ENCODE measurements around the gene LILRB3. TPM values are rescaled to one million over a fixed set of nuclear protein-coding genes. Genes with fewer than 3 reads are reported as not detected.
"Not testable (repeated sequence)": the region's sequence is repeated elsewhere in the genome, so short reads cannot be mapped to it uniquely, and the experiment has no call there.

Gene LILRB3
- total RNA-seq, 1 donor from 2014 or later: 0.61 TPM

DNA sequence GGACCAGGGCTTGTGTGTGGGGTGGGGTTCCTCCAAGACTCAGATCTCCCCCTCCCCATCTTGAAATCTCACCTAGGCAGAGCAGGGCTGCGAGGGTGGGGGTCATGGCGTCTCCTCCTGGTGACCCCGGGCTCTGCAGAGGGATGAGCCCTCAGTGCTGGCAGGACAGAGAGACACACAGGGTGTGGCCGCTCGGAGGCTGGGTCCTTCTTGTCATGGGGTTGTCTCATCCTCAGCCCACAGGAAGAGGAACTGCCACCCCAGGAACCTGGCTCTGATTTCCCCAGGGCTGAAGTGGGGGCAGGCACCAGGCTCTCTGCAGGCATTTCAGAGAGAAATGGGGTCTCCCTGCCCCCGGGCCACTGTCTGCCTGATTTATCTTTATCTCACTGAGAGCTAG lies 19.8 kb upstream of the LILRB3 start, which contains the start of gene LILRA6:
LILRA6 (minus strand) TSS at position 145 of the 400 bp plus-strand sequence.
- intact Hi-C loops (cut with micrococcal nuclease): not testable (repeated sequence)

DNA sequence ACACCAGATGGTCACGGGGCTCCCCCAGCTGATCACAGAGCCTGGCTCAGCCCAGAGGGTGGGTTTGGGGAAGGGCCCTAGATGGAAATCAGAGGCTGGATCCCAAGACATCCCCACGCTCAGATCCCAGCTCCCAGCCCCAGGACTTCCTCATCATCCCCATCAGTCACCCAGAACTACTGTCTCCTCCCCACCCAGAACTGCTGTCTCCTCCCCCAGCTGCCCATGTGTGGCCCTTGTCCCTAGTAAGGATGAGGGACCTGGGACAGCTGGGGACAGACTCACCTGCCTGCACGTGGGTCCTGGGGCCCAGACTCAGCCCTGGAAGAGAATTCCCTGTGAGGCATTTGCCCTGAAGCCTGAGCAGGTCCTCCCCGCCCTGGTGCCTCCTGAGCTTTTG lies 19.4 kb upstream of the LILRB3 start:
- intact Hi-C loops (cut with micrococcal nuclease): not testable (repeated sequence)

DNA sequence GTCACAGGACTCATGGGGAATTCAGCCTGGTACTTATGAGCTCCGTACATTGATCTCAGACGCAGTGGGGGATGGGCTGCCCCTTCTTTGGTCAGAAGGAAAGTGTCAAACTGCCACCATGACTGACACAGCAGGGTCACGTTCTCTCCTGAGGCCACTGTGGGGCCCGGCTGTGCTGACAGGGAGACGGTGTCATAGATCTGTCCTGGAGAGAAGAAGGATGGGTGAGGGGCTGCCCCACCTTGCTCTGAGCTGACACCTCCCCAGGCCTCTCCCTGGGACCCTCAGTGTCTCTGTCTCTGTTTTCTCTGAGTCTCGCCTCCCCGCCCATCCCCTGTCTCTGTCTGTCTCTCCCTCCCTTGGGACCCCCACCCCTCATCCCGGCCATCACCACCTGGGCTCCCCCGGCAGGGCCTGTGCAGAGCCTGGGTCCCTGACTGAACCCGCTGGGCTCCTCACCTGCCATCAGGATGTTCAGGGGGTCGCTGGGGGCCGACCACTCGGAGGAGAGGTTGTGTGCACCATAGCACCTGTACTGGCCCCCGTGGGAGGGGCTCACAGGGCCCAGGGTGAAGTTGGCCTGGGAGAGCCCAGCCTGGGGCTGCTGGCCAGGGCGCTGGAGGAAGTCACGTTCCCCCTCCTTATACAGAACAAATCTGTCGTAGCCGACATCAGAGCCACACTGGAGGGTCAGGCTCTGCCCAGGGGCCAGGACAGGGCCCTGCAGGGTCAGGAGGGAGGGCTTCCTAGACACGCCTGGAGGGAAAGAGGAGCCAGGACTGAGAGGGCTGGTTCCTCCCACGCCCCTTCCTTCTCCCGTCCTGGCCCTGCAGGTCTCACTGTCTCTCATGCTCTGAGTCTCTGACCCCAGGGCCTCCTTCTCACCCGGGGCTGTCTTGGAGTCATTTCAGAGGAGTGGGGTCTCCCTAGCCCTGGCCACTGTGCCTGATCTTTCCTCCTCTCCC lies 17.8 kb upstream of the LILRB3 start:
- intact Hi-C loops (cut with micrococcal nuclease): not testable (repeated sequence)

DNA sequence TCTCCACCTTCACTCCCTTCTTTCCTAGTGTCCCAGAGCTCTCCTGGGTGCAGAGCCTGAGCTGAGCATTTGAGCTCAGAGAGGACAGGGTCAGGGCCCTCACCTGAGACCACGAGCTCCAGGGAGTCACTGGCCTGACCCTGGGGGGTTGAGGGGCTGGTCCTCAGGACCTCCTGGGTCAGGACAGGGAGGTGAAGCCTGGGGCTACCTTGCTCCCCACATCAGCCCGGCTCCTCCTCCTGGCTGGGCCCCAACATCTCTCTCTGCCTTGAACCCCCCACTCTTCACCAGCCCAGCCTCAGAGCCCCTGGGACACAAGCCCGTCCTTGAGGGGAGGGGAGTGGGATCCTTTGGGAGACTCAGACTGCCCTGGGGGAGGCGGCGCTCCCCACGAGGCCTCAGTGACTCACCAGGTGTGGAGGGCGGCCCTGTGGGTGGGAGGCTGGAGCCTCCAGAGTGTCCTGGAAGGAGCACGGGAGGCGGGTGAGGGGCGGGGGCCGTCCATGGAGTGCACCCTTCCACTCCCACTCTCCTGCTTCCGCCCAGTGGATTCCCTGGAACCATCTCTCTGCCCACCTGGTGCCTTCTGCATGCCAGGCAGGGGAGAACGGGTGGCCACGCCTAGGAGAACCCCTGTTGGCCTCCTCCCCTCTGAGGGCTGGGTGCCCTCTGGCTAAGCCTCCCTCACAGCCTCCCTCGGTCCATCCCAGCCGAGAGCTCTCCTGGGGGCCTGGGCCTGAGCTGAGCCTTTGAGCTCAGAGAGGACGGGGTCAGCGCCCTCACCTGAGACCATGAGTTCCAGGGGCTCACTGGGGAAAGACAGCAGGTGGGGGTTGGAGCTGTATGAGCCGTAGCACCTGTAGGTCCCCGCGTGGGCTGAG lies 16.9 kb upstream of the LILRB3 start:
- intact Hi-C loops (cut with micrococcal nuclease): not testable (repeated sequence)

DNA sequence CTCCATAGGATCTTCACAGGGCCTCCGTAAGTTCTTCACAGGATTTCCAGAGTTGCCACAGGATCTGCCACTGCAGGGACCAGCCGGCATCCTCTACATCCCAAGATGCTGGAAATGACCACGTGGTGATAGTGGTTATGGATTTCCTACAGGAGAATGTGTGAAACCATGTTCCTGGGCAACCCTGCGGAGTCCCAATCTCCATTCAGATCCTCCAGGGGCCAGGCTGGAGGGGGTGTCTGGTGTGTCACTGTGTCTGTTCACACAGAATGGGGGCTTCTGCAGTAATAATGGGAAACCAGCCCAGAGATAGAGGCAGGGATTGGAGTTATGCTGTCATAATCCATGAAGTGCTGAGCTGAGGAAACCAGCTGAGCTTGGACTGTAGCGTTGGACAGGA lies 11.1 kb upstream of the LILRB3 start:
- intact Hi-C loops (cut with micrococcal nuclease): no loop called here

DNA sequence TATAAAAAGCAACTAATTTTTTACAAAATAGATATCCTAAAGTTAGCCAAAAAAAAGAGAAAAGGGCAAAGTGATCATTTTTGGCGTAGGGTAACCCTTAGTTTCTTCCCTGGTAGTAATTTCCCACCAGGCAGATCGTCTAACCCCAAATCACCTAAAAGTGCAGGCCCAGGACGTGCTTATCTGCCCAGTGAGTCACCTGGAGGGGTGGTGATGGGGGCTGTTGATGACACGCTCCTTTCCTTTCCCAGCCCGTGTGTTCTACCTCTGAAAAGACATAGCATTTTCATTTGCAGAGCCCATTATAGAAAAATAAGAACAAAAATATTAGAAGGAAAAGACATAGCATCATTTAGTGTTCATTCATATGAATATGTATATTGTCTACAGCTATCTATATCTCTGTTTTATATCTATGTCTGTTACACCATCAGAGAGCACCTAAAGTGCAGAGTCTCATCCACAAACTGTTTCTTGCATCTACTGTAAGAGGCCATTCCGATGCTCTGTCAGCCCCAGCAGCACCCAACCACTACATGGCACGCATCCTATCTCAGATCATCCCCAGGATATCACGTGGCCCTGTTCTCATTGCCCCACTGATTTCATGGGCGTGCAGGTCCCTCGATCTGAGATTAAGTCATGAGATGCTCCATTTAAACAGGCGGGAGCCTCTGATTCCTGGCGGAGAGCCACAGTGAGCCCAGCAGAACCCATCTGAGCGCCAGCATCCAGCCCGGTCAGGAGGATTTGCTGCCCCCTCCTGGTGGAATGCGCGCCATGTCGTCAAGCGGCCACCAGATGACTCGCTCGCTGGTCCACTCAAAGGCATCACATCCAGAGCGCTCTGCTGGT lies 8.5 kb upstream of the LILRB3 start:
- intact Hi-C loops (cut with micrococcal nuclease): loop anchor here (1.0 kb wide), 1 partner anchor 63 kb away; no protein-coding TSS in a partner anchor

DNA sequence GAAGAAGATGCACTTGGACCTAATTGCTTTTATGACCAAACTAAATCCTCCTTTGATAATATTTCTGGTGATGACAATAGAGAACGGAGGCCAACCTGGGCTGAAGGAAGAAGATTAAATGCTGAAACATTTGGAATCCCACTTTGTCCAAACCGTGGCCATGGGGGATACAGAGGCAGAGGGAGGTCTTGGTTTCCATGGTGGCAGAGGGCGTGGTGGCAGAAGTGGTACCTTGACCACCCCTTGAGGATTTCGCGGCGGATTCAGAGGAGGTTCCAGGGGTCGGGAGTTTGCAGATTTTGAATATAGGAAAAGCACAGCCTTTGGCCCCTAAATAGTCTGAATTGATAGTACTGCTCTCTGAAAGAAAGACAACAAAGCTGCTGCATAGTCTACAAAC lies 7.2 kb upstream of the LILRB3 start:
- intact Hi-C loops (cut with micrococcal nuclease): no loop called here

DNA sequence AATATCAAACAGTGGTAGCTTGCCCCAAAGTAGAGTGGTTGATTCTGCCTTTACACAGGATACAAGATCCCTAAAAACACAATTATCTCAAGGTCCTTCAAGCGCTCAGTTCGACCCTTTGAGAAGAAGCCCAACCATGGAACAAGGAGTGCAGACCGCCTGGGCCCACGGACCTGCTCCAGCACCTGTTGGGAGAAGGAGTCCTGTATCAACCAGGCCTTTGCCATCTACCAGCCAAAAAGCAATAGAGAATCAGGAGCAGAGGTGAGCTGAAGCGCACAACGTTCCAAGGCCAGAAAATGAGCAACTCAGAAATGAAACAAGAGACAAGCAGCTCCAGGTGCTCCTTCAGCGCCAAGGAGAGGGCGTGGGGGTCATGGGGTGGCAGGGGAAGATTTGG lies 6.3 kb upstream of the LILRB3 start:
- intact Hi-C loops (cut with micrococcal nuclease): no loop called here

DNA sequence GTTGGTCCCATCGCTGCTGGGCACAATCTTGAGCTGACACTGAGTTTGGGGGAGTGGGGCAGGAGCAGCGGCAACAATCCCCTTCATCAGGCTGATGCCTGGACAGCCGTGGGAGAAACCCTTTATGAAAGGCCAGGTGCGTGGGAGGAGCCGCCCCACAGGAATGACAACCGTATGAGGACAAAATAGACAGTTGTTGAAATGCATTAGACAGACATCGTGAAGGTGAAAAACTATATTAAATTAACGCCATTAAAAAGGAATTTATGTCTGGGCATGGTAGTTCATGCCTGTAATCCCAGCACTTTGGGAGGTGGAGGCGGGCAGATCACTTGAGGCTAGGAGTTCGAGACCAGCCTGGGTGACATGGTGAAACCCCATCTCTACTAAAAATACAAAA lies 1.8 kb upstream of the LILRB3 start:
- intact Hi-C loops (cut with micrococcal nuclease): not testable (repeated sequence)

DNA sequence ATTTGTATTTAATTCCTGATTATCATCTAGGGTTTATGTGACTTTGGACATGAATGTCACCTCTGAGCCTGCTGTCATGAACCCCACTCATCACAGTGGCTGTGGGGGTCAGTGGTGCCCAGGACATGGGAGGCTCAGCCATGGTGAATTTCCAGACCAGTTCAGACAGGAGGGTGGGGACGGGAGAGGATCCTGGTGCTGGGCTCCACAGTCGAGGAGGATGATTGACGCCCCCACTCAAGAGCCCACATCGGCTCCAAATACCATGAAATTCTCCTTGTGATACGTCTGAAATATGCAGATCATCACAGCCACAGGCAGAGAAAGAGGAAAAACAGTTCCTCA lies 1.1 kb upstream of the LILRB3 start:
- intact Hi-C loops (cut with micrococcal nuclease): not testable (repeated sequence)

DNA sequence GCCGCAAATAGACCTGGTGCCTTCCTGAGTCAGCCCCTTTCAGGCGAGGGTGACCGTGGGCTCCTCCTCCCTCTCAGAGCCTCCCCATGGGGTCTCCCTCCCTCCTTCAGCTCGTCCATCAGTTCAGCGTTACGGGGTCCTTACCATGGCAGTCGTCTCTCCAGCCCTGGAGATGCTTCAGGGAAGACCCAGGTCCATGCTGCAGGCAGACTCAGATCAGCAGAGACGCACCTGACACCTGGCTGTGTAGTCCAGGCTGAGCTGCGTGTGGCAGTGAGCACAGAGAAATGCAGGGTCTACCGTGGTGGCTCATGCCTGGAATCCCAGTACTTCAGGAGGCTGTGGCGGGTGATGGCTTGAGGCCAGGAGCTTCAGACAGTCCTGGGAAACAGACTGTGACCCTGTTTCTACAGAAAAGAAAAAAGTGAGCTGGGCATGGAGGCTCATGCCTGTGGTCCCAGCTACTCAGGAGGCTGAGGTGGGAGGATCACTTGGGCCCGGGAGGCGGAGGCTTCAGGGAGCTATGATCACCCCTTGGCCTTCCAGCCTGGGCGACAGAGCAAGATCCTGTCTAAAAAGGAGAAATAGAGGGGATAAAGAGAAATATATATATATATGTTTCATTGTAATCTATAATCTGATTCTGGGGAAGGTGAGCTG lies 600 bp upstream of the LILRB3 start:
- intact Hi-C loops (cut with micrococcal nuclease): not testable (repeated sequence)

DNA sequence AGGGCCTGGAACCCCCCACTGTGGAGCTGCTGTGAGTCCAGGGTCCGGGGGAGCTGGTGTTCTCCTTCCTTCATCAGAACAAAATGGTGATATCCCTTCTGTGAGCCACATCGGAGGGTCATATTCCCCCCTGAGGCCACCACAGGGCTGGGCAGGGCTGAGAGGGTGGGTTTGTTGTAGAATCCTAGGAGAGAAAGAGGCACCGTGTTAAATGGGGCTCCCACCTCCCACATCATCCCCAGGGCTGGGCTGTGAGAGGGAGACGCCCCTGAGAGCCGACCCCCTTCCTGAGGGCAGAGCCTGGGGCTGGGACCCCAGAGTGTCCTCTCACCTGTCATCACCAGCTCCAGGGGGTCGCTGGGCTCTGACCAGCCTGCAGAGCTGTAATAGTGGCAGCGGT lies 860 bp downstream of the LILRB3 start:
- intact Hi-C loops (cut with micrococcal nuclease): not testable (repeated sequence)

DNA sequence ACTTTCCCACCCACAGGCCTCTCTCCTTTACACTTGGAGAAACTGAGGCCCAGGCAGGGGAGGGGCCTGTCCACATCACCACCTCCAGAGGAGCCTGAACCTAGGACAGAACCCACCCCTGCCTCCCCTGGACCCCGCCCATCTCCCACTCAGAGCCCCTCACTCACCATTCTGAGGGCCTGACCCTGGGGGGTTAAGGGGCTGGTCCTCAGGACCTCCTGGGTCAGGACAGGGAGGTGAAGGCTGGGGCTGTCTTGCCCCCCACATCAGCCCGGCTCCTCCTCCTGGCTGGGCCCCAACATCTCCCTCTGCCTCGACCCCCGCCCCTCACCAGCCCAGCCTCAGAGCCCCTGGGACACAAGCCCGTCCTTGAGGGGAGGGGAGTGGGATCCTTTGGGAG lies 3.1 kb downstream of the LILRB3 start:
- intact Hi-C loops (cut with micrococcal nuclease): not testable (repeated sequence)

DNA sequence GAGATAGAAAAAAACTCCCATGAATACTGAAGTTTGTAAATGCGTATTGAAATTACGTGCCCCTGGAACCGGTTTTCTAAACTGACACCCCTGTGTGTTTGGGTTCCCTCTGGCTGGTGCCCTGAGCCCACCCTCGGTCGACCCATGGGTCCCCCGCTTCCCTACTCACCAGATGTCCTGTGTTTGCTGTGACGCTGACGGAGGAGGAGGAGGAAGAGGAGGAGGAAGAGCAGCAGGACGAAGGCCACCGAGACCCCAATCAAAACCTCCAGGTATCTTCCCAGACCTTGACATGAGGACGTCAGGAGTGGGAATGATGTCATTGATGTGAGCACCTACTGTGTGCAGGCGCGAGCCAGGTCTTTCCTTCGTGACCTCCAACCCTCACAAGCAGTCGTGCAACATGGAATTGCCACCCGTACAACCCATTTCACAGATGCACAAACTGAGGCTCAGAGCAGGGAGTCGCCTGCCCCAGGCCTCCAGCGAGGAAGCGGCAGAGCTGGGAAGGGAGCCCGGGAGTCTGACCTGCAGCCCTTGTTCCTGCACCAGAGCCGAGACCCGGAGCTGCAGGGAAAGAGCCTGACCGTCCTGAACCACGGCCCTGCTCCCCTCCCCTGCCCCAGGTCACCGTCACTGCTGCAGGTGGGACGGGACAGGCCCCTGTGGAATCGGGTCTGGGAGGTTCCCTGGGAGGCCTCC lies 3.7 kb downstream of the LILRB3 start:
- intact Hi-C loops (cut with micrococcal nuclease): no loop called here

DNA sequence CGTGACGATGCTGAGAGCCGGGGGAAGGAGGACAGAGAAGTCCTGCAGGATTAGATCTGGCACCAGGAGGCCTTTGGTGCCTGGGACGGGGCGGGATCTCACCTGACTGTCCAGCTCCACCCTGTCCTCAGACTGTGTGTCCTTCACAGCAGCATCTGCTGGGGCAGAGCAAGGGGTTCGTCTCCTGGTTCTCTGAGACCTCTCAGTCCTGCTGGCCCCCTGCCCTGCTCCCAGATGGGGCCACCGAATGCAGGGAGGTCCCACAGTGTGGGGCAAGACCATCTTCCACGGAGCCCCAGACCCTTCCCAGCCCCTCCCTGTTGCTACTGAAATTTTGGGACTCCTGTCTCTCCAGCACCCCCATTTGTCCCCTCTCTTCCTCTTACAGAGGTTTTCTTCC lies 4.5 kb downstream of the LILRB3 start:
- intact Hi-C loops (cut with micrococcal nuclease): no loop called here

DNA sequence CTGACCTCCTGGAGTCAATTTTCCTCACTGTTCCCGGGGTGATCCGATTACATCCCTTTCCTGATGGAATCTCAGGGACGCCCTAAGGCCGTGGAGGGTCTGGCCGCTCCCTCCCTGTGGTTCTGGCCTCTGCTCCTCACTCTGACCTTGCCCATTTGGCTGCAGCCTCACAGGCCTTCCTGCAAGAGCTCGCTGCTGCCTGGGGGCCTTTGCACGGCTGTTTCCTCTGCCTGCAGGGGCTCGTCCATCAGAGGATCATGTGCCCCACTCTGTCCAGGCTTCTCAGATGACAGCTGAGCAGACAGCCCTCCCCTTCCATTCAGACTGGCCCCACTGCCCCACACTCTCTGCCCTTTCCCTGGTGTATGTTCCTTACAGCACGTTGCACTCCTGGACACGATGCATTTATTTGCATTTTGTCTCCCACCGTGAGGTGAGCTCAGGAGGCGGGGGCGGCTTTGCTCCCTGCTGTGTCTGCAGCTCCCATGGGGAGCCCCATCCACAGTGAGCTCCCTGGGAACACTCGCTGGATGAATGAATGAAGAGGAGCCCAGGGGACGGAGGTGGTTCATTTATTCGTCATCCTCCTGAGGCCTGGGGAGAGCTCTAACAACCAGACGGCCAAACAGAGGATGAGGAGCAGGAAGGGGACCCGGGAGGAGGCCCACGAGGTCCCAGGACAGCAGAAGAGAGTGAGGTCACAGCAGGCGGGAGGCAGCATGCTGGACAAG lies 5.1 kb downstream of the LILRB3 start:
- intact Hi-C loops (cut with micrococcal nuclease): not testable (repeated sequence)

DNA sequence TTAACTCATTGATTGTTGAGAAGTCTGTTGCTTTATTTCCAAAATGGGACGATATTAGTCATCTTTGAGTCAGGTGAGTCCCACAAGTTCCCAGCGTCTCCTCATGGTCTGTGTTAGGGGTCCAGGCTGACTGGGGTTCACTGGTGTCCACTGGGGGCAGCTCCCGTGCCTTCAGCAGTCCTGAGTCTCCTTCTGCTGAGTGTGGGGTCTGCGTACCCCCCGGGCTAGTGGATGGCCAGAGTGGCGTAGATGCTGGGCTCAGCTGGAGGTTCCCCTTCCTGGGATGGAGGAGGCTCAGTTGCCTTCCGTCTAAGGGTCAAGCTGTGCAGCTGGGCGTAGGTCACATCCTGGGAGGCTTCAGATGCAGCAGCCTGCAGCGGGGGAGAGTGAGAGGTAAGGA lies 5.9 kb downstream of the LILRB3 start:
- intact Hi-C loops (cut with micrococcal nuclease): no loop called here

DNA sequence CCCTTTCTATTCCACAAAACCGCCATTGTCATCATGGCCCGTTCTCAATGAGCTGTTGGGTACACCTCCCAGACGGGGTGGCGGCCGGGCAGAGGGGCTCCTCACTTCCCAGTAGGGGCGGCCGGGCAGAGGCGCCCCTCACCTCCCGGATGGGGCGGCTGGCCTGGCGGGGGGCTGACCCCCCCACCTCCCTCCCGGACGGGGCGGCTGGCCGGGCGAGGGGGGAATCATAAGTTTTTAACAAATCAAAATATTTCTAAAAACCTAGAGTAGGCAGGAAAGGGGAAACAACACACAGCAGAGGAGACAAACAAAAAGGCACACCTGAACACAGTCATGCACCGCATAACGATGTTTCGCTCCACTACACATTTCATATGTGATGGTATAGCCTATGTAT lies 8.1 kb downstream of the LILRB3 start:
- intact Hi-C loops (cut with micrococcal nuclease): not testable (repeated sequence)

DNA sequence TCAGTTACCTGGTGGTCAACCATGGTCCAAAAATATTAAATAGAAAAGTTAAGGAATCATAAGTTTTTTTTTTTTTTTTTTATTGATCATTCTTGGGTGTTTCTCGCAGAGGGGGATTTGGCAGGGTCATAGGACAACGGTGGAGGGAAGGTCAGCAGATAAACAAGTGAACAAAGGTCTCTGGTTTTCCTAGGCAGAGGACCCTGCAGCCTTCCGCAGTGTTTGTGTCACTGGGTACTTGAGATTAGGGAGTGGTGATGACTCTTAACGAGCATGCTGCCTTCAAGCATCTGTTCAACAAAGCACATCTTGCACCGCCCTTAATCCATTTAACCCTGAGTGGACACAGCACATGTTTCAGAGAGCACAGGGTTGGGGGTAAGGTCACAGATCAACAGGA lies 8.6 kb downstream of the LILRB3 start:
- intact Hi-C loops (cut with micrococcal nuclease): not testable (repeated sequence)
